SIG-M5 treated with dmso at 0.1 percent for 504 hours (cell line): Measurements from ENCODE around the gene MPG.

Experiments used
- DNase-seq: peaks from one replicate; lab custom pipeline; 2025; ENCODE audit not compliant: unreplicated experiment; lab: John Stamatoyannopoulos, UW

The MPG gene

DNA sequence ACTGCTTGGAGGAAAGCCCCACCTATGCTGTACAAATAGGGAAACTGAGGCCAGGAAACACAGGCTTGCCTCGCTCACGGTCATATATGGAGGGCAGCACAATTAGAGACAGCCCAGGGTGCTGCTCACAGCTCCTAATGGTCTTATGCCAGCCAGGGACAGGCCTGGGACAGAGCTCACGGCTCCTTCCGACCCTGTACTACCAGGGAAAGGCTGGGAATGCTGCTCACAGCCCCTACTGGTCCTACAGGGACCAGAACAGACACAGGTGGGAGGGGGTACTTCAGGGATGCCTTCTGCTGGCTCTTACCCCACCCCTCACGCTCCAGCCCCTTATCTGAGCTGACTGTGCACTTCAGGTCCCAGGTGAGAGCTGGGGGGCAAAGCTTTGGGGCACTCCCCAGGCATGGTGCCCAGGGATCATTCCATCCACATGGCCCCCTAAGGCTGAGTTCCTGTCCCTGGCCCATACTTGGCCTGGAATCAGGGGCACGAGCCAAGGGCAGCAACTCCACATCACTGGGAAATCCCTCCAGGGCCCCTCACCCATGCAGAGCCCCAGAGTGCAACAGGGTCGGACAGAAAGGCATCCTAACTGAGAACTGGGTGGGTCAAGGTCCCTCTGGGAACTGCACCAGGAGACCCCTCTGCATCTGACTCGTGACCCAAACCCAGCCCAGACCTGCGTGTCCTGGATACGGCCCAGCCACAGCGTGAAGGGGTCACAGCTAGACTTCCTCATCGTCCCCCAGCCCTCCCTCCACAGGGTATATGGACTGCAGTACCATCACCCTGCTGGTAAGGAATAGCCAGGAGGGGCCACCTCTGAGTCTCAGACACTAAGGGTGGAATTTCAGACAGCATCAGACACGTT, 11.5 kb upstream of the MPG start:
- DNase-seq: no peak

DNA sequence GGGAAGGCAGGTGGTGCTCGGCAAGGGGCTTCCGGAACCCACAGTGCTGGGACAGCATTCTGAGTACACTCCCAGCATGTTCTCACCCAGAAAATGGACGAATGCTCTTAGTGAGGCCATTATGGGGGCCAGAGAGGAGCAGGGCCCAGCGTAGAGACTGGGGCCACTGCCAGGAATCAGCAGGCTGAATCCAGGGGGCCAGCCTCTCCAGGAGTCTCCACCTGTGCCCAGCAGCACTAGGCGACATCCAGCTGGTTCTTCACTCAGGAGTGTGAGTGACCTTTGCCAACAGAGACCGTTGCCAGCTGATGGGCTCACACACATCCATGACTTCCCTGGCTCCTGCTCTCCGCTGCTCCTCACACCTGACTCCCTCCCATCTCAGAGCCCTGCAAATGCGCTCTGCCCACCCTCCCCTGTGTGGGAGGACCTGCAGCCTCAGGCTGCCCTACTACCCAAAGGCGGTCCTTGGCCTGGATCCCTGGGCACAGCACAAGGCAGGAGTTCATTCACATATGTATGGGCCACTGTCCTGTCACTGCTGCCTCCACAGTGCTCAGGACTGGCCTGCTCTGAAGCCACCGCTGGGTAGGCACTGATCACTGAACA, 10.7 kb upstream of the MPG start:
- DNase-seq: no peak

DNA sequence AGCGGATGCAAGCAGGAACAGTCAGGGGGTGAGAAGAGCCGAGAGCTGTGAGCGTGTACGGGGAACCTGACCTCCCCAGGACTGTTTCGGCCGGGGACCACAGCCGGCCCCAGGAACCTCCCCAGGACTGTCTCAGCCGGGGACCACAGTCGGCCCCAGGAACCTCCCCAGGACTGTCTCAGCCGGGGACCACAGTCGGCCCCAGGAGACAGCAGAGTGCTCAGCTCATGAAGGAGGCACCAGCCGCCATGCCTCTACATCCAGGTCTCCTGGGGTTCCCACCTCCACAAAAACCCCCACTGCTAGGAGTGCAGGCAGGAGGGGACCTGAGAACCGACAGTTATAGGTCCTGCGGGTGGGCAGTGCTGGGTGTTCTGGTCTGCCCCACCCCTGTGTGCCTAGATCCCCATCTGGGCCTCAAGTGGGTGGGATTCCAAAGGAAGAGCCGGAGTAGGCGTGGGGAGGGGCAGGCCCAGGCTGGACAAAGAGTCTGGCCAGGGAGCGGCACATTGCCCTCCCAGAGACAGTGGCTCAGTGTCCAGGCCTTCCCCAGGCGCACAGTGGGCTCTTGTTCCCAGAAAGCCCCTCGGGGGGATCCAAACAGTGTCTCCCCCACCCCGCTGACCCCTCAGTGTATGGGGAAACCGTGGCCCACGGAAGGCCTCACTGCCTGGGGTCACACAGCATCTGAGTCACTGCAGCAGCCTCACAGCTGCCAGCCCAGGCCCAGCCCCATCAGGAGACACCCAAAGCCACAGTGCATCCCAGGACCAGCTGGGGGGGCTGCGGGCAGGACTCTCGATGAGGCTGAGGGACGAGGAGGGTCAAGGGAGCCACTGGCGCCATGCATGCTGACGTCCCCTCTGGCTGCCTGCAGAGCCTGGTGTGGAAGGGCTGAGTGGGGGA, 9.9 kb upstream of the MPG start:
- no peak for DNase-seq

DNA sequence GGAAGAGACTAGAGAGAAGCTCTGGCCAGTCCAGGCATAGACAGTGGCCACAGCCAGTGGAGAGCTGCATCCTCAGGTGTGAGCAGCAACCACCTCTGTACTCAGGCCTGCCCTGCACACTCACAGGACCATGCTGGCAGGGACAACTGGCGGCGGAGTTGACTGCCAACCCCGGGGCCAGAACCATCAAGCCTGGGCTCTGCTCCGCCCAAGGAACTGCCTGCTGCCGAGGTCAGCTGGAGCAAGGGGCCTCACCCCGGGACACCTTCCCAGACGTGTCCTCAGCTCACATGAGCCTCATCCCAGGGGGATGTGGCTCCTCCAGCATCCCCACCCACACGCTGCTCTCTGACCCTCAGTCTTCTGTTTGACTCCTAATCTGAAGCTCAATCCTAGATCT, 8.8 kb upstream of the MPG start:
- no peak for DNase-seq

DNA sequence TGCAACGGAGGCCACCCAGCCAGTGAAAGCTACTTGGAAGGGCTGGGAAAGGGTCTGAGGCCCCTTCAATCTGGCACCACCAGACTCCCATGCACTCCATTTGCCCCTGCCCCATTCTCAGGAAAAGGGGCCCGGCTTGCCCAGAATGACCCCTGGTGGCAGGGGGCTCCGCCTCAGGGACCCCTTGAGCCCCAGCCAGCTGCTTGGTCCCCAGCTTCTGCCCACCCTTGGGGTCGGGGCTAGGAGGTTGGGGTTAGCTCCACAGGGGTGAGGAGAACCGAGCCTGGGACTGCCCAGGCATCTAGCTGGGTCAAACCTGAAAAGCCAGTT, 6.8 kb upstream of the MPG start:
- DNase-seq: no peak

DNA sequence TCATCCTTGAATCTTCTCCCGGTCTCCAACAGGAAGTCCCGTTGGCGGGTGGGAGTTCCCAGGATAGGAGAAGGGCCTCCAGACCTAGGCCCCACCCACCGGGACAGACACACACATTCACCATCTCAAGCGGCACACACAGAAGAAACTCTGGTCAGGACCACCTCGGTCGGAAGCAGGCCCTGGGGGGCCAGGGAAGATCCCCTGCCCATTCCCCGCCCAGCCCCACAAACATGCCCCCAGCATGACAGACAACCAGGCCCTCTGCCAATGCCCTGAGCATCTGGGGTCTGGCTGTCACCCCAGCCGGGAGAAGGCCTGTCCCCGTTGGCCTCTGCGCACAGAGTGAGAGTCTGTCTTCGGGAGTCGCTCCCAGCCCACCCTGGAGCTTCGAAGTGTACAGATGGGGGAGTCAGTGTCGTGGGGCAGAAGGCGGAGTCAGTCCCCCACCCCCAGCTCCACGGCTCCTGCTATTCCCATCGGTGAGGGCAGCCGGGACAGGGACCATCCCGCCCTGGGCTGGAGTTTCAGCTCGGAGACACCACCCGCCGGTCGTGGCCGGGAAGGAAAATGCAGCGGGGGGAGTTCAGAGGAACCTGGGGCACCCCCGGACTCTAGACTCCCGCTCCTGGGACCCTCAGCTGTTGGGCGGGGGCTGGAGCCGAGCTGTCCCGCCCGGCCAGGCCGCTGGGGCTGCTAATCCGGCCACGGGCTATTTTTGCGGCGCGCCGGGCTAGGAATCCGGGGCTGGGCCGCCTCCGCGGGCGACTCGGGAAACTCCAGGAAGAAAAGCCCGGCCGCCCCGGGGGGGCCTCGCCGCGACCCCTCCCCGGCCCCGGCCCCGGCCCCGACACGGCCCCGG, 6.3 kb upstream of the MPG start:
- DNase-seq: peak; percentile 52

DNA sequence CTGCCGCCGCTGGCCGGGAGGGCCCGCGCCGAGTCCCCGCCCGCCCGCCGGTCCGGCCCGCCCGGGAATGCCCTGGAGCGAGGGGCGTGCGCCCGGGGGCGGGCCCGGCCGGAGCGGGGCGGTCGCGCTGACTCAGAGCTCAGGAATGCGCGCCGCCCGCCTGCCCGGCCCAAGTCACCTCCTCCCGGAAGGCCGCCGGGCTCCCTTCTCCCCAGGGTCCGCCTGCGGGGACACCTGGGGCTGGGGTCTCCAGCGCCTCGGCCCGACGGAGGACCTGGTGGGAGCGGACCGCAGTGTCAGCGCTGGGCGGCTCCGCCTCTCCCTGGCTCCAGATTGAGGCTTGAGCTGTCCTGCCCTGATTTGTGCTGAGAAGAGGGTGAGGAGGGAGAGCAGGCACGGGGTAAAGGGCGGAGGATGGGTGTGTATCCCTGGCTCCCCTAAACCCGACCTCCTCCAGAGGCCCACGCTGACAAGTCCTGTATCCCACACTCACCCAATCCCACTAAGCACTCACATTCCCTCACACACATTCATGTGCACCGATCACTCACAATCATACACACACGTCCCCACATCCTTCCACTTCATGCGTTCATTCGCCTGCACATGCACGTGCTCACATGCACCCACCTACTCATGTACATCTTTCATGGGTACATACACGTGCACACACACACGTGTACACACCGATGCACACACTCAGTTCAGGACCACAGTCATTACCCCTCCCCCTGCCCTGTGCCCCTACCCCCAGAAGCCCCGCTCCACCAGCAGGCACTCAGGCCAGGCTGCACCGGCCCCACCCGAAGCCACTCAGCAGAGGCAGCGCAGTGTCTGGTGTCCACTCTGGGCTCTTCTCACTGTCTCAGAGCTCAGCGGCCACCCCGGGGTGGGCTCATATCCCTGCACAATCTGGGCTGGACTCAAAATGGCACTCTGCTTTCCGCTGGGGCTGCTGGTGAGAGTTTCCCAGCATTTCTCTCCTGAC, 5.2 kb upstream of the MPG start, which contains the start of gene RHBDF1:
Gene RHBDF1 (minus strand): TSS at position 71 of the 988 bp plus-strand sequence. CDS start 7,616 bp downstream, outside the sequence.
- peak; percentile 29 for DNase-seq

DNA sequence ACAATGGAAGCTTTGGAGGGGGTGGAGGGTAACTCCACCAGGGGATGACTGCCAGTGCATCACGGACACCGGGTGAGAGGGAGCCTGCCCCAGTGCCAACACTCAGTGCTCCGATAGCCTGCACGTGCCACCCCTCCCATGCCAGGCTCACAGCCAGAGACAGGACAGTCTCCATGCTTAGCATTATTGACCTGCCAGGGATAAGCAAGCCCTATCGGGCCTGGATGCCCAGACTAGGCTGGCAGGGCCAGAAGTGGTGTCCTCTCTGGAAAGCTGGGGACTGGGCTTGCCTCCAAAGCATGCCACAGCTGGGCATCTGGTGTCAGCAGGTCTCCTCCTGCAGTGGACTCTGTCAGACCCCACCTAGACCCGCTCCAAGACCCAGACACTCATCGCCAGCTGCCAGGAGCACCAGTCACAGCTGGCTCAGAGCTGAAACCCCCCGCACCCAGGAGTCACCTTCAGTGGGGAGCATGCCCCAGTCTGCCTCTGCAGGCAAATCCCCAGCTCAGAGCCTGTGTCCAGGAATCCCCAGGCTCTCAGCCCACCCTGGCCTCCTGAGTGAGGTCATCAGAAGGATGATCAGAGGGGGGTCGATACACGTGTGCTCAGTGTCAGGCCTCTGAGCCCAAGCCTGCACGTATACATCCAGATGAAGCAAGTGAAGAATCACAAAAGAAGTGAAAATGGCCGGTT, 3.8 kb upstream of the MPG start:
- no peak for DNase-seq

DNA sequence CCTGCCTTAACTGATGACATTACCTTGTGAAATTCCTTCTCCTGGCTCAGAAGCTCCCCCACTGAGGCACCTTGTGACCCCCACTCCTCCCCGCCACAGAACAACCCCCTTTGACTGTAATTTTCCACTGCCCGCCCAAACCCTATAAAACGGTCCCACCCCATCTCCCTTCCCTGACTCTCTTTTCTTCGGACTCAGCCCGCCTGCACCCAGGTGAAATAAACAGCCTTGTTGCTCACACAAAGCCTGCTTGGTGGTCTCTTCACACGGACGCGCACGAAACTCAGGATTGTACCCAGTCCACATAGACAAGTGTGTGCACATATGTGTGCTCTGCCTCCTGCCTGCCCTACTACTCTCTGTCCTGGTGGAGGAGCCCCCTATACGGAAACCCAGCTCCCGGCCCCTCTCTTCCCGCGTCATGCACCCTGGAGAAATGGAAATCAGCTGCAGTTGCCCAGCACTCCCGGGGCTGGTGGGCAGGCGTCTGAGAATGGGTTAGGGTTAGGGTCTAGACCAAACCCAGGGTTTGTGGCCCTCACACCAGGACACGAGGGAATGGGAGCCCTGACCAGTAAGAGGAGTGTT, 3.2 kb upstream of the MPG start:
- no peak for DNase-seq

DNA sequence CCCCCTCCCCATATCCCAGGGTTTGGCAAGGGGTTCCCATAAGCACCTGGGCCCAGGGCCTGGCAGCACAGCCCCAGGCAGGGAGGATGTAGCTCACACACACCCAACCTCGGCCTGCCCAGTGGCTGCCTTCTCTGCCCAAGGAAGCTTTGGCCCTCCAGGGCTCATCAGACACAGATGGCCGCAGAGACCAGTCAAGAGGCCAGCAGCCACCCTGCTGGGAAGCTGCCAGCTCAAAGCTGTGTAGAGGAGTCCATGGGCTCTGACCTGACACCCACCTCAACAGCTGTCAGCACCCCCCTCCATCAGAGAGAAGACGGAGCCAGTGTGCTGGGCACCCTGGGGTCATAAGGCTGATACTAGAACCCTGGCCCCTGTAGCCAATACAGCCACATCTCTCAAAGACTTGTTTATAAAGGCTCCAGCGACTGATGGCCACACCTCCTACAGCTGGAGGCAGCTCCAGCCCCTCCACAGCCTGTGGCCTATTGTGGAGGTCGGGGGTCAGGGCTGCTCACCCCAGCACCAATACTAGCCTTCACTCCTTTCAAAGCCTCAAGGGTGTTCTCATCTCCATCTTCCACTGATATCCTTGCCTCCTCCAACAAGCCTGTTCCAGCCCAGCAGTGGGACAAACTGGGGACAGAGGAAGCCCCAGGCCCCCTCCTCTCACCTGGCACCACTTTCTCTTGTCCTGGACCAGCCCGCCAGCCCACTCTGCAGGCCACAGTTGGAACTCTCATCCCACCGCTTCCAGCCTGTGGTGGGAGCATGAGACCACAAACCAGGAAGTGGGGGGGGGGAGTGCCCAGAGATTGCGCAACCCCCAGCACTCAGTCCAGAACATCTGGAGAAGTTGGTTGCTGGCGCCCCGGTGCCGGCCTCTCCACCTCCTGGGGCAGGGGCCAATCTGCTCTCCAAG, 2.2 kb upstream of the MPG start:
- DNase-seq: peak; percentile 77

DNA sequence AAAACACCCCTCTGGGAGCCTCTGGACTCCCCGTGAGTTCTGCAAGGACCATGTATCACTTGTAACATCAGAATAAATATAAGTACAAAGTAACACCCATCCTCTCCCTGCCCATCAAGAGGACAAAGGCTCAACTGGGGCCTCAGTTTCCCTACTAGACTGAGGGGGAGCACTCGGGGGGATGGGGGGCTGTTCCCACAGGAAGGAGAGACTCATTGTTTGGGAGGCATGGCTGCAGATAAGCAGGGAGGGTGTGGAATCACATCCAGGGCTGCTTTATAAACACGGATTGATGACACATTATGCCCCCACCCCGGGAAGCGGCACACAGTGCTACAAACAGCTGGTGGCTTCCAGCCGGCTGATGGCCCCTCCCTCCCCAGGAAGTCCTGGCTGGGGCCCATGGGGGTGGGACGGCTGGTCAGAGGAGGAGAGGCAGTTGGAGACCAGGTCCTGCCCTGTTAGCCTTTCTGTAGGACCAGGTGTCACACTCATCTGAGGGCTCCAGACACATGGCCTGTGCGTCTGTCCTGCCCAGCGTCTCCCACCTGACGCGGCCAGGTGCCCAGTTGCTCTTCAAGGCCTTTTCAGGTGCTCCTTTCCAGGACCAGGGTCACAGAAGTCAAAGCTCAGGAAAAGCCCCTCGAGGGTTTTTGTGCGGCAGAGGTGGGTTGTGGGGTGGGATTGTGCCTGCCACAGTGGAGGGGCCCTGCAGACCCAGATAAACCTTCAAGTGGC, 1.3 kb upstream of the MPG start:
- no peak for DNase-seq

DNA sequence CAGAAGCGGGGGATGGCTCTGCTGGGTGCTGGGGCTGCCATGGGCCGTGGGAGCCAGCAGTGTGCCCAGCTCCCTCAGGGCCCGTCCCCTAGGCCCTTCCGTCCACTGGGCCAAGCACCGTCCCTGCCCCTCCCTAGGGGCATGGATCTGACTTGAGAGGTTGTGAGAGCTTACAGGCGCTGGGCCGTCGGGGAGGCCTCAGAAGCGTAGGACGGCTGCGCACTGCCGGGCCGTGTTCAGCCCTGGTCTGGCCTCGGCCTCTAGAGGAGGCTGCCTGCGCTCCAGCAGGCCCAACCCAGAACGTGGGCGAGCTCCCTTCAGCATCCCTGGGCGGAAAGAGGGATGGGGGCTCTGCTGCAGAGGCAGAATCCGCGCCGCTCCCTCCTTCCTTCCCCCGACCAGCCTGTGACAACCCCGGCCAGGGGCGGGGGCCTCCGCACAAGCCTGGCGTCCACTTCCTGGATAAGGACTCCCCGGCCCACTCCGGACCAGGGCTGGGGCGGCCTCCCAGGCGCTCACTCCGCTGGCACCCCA, 685 bp upstream of the MPG start:
- DNase-seq: peak; percentile 13

DNA sequence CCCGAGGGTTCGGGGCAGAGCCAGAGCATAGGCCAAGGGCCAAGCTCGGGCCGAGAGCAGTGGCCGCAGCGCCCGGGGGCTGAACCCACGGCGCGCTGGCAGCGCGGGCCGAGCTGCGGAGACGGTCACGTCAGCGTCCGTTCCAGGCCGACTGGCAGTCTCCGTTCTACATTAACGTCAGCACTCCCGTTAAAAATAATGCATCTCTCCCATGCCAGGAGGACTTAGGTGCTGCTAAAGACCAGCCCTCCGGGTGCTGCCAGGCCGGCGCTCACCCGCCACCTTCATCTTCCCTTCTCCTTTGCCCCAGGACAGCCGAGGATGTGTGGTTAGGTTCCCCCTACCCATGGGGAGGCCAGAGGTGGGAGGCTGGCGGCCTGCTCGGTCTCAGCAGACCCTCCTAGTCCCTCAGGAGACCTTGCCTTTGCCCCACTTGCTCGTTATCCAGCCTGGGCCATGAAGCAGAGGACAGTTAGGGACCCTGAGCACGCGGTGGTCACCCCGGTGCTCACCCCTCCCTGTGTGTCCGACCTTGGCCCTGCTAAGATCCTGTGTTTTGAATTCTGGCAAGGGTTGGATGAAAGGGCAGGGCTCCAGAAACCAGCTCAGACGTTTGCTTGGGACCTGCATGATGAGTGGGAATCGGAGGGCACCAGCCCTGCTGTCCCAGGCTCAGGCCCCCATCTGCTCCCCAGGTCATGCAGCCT, 572 bp downstream of the MPG start:
- peak; percentile 14 for DNase-seq

DNA sequence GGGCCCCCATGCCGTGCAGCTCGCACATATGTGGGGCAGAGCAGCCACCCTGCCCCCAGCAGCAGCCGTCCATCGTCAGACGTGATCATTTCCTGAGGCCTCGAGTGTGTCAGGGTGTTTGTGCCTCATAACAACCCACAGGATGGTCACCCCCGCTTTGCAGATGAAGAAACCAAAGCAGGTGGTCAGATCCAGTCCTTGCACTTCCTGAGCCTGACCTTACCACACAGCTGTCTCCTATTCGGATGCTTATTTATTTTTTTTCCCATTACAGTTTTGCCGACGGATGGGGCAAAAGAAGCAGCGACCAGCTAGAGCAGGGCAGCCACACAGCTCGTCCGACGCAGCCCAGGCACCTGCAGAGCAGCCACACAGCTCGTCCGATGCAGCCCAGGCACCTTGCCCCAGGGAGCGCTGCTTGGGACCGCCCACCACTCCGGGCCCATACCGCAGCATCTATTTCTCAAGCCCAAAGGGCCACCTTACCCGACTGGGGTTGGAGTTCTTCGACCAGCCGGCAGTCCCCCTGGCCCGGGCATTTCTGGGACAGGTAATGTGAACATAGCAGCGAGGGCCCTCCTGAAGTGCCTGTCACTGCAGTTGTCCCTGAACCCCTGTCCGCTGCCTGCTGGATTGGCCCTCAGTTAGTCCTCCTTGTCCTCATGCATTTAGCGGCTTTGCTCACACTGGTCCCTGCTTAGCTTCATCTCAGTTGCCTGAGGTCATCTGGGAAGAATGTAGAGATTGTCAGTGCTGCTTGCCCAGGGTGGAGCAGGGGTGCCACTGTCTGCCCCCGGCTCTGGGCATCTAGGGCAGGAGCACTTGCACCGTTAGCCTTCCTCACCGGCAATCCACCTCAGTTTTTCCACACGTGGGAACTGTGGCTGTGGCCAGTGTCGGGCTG, 1.4 kb downstream of the MPG start:
- no peak for DNase-seq

DNA sequence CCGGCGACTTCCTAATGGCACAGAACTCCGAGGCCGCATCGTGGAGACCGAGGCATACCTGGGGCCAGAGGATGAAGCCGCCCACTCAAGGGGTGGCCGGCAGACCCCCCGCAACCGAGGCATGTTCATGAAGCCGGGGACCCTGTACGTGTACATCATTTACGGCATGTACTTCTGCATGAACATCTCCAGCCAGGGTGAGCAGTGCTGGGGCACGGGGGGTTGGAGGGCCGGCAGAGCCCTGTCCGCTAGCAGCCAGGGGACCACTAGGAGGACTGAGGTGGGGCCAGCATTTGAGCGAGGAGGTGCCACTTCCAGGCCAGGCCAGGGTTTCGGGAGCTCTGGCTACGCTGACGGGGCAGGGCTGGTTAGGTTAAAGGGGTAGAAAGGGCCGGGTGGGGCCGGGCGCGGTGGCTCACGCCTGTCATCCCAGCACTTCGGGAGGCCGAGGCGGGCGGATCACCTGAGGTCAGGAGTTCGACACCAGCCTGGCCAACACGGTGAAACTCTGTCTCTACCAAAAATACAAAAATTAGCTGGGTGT, 5.1 kb downstream of the MPG start:
- no peak for DNase-seq
